AG09309 (cell line): ENCODE results near the gene PRELID2.
"Not testable (repeated sequence)": the region's sequence is repeated elsewhere in the genome, so short reads cannot be mapped to it uniquely, and the experiment has no call there.

Source experiments
- DNase-seq: peaks from one replicate; pipeline ENCODE4 v3.0.0-alpha.2; 2010; ENCODE audit warnings: low read depth
- H3K4me3 ChIP-seq: 2 replicates; pipeline ENCODE4 v1.5.1; 2011; ENCODE audit warnings: mild to moderate bottlenecking, low read depth, low read length, moderate library complexity; ENCODE audit not compliant: control insufficient read depth
- CTCF ChIP-seq: IDR thresholded peaks from 2 replicates; pipeline ENCODE4 v1.5.1; 2011; ENCODE audit warnings: mild to moderate bottlenecking, low read depth, low read length, inconsistent platforms; ENCODE audit not compliant: insufficient read depth, control insufficient read depth; ENCODE audit errors: missing control alignments

PRELID2 gene

GRCh38 chr5:145801195-145801594, 33.9 kb downstream of the PRELID2 start:
- no peak for TF ChIP-seq CTCF
- no peak overlapping the region for H3K4me3 ChIP-seq
- no peak for DNase-seq

- TF ChIP-seq CTCF: no peak
- no peak for DNase-seq
- H3K4me3 ChIP-seq: no peak overlapping the region
Observed at GRCh38 chr5:145800181-145800580, 35.0 kb downstream of the PRELID2 start.

GRCh38 chr5:145798503-145798902, 36.6 kb downstream of the PRELID2 start:
- DNase-seq: not testable (repeated sequence)

GRCh38 chr5:145797336-145797735, 37.8 kb downstream of the PRELID2 start:
- DNase-seq: no peak
- no peak for TF ChIP-seq CTCF
- H3K4me3 ChIP-seq: no peak overlapping the region

More at GRCh38 chr5:145798503-145798902, 36.6 kb downstream of the PRELID2 start:
- not testable (repeated sequence) for H3K4me3 ChIP-seq

GRCh38 chr5:145796318-145796717, 38.8 kb downstream of the PRELID2 start:
- DNase-seq: no peak
- no peak overlapping the region for H3K4me3 ChIP-seq
- no peak for TF ChIP-seq CTCF

- TF ChIP-seq CTCF: no peak
- DNase-seq: no peak
- H3K4me3 ChIP-seq: no peak overlapping the region
Observed at GRCh38 chr5:145793574-145793973, 41.6 kb downstream of the PRELID2 start.

- no peak overlapping the region for H3K4me3 ChIP-seq
- no peak for DNase-seq
- TF ChIP-seq CTCF: no peak
Observed at GRCh38 chr5:145792840-145793239, 42.3 kb downstream of the PRELID2 start.
